Measurements from ENCODE around the gene RELN.

DNA sequence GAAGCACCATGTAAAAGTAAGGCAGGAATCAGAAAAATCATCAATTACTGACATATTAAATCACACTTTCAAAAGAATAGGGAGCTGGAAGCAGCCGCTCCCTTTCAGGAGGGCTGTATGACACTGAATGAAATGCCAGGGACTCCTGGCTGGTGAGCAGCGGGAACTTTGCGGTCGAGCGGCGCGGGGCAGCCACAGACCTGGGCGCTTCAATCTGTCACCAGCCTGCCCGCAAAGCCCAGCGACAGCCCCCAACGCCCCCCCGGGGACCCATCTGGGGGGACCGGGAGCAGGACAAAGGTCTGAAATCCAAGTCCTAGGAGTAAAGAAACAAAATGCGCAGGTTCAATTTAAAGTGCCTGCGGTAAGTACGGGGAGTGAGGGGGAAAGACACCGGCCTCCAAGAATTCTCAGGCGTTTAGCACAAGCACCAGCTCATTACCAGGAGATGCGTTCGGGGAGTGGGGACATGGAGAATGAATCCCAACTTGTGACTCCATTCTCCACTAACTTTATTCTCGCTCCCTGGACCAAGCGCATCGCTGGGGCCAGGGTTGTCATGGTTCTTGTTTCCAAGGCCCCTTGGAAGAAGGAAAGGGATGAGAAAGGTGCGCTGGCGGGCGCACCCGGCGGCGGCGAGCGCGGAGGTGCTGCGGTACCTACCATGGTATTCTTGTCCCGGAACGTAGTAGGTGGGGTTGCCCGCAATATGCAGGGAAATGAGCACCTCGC is 824 bp downstream of the RELN start:
- TF ChIP-seq, protein P1, sequence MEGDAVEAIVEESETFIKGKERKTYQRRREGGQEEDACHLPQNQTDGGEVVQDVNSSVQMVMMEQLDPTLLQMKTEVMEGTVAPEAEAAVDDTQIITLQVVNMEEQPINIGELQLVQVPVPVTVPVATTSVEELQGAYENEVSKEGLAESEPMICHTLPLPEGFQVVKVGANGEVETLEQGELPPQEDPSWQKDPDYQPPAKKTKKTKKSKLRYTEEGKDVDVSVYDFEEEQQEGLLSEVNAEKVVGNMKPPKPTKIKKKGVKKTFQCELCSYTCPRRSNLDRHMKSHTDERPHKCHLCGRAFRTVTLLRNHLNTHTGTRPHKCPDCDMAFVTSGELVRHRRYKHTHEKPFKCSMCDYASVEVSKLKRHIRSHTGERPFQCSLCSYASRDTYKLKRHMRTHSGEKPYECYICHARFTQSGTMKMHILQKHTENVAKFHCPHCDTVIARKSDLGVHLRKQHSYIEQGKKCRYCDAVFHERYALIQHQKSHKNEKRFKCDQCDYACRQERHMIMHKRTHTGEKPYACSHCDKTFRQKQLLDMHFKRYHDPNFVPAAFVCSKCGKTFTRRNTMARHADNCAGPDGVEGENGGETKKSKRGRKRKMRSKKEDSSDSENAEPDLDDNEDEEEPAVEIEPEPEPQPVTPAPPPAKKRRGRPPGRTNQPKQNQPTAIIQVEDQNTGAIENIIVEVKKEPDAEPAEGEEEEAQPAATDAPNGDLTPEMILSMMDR (conservative IDR thresholded peaks at IDR 0.05; ENCODE audit: low read length): no peak
- no peak for TF ChIP-seq EZH2phosphoT487 (IDR thresholded peaks at IDR 0.05; ENCODE audit: borderline replicate concordance)
